ENCODE results near the gene BOLL.
"Not testable (repeated sequence)": the region's sequence is repeated elsewhere in the genome, so short reads cannot be mapped to it uniquely, and the experiment has no call there.

Gene BOLL, protein sequence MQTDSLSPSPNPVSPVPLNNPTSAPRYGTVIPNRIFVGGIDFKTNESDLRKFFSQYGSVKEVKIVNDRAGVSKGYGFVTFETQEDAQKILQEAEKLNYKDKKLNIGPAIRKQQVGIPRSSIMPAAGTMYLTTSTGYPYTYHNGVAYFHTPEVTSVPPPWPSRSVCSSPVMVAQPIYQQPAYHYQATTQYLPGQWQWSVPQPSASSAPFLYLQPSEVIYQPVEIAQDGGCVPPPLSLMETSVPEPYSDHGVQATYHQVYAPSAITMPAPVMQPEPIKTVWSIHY

DNA sequence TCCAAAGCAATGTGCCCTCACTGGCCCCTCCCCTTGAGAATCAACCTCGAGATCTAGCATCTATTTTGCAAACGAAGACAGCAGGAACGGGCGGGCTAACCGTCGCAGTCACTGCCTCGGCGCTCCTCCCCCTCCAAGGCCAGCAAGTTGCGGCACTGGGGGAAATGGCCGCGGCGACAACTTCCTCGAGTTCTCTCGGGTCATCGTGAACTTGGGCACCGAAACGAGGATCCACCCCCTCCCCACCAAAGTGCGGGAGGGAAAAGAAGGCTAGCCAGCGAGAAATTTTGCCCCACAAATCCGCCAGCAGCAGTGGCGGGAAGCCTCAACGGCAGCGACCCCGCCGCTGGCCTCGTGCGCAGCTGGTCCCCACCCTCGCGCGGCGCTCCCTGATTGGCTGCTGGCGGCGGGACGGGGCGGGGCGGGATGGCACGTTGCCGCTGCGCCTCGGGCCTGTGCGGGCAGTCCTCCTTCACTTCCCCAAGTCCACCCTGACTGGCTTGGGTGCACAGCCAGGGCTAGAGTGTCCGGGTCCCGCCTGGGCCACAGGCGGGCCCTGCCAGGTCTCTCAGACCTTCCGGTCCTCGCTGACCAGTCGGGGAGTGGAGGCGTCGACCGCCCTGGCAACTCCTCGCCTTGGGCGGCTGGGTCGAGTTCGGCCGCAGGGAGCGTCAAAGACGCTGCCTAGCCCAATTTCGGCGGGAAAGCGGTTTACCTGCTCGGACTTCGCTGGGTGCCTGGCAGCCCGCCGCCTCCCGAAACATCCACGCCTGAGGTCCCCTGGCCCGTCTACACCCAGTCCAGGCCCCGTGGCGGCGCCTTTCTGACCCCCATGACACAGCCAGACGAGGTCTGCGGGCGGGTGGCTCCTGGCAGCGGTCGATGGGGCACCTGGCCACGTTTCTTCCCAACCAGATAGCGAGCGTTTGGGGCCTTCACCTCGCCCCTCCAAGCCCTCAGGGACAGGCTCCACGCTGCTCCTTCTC, at the start of gene BOLL:
Gene BOLL (minus strand): TSS at position 364 of the 986 bp plus-strand sequence. CDS start 3,469 bp downstream, outside the sequence.
- DNase-seq = no peak

DNA sequence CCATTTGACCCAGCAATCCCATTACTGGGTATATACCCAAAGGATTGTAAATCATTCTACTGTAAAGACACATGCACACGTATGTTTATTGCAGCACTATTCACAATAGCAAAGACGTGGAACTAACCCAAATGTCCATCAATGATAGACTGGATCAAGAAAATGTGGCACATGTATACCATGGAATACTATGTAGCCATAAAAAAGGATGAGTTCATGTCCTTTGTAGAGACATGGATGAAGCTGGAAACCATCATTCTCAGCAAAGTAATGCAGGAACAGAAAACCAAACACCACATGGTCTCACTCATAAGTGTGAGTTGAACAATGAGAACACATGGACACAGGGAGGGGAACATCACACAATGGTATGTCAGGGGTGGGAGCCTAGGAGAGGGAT, 49.7 kb upstream of the BOLL start:
- not testable (repeated sequence) for DNase-seq

DNA sequence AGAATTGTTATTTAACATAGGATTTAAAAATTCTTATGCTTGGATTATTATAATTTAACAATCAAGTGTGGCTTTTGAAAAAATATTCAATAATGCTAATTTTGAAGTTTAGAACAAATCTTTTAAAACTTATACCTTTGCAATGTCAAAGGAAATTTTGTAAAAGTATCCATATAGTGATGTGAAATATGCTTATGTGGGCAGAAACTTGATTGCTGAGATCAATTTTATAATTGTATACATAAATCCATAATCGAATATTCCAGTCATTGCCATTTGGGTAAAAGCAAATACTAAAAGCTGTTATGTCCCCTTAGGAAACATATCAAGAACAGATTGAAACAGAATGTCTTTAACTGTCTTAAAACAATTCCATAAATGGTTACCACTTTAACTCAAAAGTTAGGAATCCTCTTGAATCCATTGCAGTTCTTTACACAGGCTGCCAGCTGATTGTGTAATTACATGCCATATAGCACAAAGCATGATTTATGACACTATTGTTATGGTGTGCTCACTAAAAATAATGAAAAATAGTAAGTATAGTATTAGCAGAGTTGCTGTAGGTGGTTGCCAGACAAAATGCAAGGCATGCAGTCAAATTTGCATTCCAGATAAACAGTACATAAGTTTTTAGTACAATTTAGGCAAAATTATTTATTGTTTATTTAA, 43.5 kb upstream of the BOLL start:
- no peak for DNase-seq

DNA sequence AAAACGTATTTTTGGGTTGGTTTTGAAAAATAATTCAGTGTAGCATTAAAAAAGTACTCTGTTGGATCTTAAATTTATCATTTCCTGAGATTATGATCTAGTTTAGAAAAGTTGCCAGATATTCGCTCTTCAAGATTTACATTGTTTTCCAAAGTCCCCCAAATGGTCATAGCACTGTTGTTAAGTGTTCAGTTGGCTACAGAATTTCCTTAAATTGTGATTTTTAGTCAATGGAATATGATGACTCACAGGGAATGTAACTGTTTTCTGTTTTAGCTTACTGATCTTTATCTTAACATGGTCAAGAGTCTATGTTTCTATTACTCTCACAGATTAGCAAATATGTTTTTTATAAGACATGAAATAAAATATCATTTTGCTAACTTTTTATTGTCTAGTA, 42.5 kb upstream of the BOLL start:
- no peak for DNase-seq

DNA sequence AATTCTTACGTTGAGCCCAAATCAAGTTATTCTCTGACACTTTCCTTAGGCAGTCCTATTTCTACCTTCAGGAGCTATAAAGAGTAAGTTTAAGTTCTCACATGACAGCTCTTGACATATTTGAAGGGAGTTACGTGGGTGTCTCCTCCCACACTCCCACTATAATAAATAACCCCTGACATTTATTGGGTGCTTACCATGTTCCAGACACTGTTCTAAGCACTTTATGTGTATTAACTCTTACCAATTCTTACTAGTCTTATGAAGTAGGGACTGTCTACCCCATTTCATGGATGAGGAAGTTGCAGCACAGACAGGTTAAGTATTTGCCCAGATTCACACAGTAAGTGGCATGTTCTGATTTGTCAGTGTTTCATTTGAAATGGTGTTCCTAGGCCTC, 37.2 kb upstream of the BOLL start:
- no peak for DNase-seq

DNA sequence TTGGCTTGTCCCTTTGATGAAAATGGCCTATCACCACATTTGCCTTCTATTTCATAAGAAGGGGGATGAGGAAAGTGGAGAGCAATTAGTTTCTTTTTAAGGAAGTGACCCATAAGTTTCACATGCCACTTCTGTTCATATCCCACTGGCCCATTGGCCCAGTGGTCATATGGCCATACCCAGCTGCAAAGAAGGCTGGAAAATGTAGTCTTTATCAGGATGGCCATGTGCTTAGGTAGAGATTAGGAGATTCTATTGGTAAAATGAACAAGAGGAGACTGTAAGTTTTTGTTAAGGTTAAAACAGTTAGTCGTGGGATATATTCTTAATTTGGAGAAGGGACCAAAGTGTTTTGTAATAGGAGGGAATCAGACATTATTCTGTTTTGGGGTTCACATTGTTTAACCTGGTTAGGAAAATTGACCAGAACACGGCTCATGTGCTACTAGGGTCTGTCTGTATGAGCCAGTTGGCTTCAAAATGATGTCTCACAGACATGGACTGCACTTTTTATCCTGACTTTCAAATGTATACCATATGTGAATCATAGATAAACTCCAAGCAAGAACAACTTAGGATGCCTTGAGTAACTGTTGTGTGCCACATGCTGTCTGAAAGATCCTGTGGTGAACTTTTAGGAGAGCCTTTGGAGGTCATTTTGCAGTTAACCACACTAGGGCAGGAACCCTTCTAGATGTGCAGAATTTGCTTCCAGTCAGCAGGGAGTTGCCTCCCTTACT, 36.6 kb upstream of the BOLL start:
- no peak for DNase-seq

DNA sequence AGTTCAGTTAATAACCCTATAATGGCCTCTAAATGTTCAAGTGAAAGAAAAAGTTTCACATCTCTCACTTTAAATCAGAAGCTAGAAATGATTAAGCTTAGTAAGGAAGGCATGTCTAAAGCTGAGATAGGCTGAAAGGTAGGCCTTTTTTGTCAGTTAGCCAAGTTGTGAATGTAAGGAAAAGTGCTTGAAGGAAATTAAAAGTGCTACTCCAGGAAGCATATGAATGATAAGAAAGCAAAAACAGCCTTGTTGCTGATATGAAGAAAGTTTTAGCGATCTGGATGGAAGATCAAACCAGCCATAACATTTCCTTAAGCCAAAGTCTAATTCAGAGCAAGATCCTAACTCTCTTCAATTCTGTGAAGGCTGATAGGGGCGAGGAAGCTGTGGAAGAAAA, 29.4 kb upstream of the BOLL start:
- no peak for DNase-seq

DNA sequence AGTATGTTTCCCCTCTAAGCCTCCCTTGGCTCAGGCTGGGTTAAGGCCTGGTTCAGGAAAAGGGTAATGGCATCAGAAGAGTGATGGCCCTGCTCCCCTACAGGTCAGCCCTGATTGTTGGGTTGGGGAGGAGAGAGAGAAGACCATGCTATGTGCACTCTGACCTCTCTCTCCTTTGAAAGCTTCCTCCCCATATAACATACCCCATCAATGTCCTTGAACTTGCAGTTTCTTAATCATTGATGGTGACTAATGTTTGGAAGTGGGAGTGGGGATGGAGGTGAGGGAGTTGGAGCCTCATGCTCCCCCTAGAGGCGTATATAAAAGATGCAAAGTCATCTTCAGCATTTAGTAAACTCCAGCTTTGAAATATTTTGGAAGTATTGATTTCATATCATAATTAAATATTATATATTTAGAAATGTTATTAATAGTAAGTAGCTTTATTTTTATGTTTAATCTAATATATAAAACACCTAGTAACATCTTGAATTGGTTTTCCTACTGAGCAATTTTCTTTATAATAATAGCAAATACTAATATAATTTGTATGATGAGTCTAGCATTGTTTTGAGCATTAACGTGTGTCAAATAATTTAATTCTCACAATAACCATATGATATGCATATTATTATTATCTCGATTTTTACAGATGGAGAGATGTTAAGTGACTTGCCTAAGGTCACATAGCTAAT, 28.1 kb upstream of the BOLL start:
- no peak for DNase-seq

DNA sequence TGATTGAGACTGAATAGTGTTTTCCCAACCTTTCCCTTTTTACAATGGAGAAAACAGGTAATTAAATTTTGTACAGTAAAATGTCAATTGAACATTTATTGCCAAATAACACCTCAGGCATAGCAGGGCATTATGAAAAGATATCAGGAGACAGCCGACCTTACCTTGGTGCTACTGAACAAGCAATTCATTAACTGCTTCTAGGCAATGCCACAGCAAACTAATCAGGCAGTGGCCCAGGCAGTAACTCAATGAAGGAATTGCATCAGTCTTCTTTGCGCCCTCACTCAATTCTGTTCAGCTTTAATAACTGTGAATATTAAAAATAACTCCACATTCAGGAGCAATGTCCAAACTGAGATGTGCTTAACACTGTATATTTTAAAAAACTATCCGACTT, 25.4 kb upstream of the BOLL start:
- DNase-seq = no peak

DNA sequence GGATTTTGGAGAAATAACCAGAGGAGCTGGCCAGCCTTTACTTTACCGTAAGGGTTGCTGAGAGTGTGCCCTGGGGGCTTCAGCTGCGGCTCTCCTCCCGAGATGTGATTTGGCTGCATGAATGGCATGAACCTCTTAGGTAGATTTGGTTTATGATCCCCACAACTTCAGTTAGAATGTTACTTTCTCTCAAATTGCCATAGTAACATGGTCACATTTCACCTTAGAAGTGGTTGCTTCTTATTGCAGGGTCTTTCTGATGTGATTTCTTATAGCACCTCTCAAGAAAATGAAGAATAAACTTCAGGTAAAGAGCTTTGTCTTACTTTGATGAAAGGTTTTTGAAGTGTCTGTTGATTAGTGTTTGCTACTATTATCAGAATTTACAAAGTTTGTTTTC, 24.9 kb upstream of the BOLL start:
- DNase-seq = no peak

DNA sequence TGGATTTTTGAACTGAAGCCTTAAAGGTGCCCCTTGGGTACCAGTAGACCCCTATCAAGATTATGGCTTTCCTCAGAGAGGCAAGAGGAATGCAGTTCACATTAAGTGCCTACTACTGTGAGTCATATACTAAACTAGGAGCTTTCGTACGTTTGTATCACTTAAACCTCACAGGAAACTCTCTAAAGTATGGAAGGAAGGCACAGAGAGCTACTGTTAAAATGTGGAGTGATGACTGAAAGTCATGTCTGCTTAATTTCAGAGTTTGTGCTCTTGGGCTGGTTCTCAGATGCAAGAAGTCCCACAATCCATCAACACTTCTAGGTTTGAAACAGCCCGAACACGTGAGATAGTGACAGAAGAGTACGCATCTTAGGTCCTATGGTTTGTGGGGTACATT, 23.9 kb upstream of the BOLL start:
- no peak for DNase-seq

DNA sequence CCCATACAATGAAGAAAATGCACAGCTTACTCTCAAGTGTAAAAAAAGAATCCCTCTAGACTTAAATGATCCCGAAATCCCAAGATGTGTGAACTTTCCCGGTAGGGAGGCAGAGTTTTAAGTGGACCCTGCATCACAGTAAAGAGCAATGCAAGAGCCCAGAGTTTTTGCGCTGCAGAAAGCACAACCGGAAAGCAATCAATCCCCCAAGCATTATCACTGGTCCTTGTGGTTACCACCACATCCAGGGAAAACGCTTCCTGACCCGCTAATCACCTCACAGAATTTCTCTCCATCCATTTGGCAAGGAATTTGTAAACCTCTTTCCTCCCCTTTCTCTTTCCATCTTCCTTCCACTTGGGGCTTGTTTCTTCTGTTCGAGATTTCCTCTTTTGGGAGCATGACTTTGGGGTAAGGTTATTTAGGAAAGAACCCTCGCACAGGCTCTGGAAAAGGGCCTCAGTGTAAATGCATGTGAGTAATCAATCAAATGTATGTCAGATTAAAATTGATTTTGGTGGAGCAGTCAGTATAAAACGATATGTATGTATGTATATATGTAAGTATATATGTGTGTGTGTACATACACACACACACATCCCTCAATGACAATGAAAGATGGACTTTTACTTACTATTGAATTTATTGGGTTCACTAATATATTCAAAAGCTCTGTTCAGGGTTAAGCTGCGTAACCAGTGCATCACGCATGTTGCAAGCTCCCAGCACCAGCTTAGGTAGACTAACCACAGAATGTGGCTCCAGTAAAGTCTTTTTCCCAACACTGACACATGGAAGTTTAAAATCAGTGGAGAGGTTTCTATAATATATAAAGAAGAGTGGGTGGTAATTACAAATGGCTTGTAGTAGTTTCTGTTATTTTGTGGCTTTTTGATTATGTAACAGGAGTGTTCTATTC, 20.9 kb upstream of the BOLL start:
- no peak for DNase-seq

DNA sequence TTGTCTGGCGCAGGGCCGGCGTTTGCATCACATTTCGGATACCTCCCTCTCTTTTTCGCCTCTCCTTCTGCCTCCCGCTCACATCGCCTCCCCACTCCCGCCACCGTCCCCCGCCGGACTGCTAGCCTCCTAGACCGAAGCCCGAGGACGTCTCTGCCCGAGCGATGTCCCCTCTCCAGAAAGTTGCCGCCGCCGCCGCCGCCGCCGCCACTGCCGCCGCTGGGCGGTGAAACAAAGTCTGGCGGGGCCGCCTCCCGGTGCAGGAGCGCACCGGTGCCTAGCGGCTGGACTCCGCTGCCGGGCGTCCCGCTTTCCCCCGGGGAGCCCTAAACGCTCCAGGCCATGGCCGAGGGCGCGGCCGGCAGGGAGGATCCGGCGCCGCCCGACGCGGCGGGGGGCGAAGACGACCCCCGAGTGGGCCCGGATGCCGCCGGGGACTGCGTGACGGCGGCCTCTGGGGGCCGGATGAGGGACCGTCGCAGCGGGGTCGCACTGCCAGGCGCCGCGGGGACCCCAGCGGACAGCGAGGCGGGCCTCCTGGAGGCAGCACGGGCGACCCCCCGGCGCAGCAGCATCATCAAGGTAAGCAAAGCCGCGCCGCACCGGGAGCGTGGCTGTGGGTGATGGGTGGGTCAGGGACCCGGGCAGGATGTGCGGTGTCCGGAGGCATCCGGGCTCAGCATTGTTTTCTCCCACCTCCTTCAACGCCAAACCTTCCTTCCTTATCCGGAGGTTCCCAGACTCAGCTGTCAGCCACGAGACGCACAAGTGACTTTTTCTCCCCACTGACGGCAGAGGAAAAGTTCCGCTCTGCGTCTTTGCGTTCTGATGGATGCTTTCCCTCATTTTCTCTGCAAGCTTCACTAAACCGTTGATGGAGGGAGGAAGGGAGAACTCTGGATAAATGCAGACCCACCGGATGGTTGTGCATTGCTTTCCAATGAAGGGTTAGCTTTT, 19.9 kb upstream of the BOLL start:
- DNase-seq = peak in 1 of 2 donors; percentile 20

DNA sequence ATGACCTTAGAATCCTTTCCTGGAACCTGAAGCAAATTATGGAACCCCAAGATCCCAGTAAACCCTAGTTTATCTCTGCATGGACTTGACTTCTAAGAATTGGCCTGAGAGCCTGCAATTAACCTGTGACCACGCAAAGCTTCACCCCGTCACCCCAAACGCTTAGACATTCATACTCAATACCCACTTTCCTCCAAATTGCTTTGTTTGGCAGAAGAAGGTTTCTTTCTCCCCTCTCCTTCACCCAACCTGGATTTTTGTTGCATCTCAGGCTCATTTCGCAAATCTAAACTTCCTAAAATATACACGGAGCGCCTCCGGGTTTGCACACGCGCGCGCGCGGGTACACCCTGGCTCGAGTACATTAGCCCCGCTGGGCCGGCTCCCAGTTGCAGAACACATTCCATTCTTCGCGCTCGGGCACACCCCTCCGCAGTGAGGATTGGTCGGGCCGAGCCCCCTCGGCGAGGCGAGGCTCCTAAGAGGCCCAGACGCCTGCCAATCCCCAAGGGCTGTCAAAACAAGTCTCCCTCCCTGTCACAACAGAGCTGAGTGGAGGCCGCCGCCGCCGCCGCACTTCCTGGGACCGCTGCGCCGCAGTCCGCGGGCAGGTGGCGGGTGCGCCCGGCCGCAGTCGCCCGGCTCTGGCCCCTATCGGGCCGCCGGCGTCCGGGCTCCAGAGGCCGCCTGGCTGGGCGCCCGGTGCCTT, 19.1 kb upstream of the BOLL start, which contains the start of gene PLCL1:
Gene PLCL1 (plus strand): TSS at position 545 of the 709 bp plus-strand sequence.
- peak; percentile 95 to 96 for DNase-seq

DNA sequence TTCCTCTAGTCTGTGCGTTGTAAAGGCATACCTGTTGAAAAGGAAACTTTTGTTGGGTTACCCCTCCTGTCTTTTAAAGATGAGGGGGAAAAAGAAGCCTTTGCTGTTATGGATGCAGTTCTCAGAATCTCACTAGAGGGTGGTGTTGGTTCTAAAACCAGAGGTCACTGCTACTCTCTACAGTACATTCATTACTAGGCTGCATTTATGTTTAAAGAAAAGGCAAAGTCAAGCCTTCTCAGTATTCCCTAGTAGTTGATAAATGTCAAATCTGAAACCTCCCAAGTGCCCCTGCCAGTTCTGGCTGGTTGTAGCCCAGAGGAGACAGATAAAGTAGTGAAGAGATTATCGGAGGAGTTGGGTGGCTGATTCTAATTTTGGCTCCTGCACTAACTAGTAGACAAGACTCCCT, 17.9 kb upstream of the BOLL start:
- peak; percentile 29 to 88 for DNase-seq

DNA sequence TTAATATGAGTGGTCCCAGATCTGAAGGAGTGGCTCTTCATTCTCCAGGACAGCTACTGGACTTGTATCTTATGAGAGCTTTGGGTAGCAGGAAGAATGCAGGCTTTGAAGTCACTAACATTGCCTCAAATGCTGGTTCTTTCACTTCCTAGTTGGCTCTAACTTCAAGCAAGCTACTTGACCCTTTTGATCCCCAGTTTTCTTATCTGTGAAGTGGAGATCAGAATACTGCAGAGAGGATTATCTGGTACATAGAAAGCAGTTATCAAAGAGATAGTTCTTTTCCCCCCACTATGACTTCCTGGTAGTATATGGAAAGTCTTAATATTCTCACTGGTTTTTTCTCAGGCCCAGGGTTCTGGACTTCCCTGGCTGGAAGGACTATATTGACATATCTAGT, 15.9 kb upstream of the BOLL start:
- no peak for DNase-seq

DNA sequence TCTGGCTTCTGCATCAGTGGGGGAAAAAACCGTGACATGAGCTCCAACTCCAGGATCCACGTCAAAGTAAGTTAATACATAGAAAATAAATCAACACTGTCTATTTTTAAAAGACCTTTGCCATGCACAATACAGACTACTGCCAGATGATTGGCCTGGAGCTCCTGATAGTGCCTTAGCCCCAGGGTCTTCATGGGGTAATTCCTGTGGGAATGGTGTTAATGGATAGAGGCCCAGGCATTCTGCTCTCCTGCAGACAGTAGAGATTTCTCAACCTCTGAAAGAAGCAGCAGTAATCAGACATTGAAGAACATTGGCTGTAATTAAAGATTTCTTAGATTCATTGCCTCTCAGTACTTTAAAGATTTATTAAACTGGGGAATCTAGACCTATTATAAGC, 15.0 kb upstream of the BOLL start:
- DNase-seq = no peak

DNA sequence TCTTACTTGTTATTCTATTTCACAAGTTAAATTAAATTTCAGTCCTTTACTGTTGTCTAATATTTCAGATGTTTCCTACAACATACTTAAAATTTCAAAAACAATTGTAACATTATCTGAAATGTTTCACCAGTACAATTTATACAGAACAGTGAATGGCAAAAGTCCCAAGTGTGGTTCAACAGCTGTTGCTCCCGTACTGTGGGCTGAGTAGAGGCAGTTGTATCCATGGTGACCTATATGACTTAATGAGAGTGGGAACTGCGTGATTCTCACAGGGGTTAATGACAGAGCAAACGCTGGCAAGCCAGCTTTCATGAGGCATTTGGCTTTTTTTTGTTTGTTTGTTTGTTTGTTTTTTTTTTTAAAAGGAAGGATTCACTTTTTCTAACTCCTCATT, 13.9 kb upstream of the BOLL start:
- DNase-seq = no peak

DNA sequence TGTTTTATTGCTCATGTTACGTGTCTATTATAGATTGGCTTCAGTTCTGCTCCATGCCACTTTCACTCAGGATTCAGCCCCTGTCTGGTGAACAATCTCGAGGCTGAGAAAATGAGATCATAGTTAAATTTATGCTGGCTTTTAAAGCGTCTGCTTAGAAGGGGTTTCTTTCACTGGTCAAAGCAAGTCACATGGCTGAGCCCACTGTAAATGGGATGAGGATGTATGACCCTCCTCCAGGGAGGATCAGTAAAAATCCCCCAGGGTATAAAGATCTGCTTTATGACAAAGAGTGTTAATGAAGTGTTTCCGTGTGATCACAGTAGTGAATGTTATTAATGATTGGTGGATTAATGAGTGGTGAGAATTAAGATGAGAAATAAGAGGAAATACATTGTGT, 13.1 kb upstream of the BOLL start:
- DNase-seq = no peak
